PC-9 (cell line): Measurements from ENCODE around the gene TFPI2.

Experiments used
- EZH2 ChIP-seq: fragments of 200-600 bp; sonication (generic); IDR thresholded peaks from 2 replicates; pipeline ENCODE4 v1.8.0; 2017; ENCODE audit warnings: antibody characterized with exemption, low read depth
- TF ChIP-seq, protein P1 (sequence below): fragments of 200-600 bp; sonication (generic); conservative IDR thresholded peaks from 2 replicates; pipeline ENCODE4 v1.6.1; 2017; ENCODE audit warnings: mixed run types, antibody characterized with exemption, mild to moderate bottlenecking, moderate library complexity

DNA sequence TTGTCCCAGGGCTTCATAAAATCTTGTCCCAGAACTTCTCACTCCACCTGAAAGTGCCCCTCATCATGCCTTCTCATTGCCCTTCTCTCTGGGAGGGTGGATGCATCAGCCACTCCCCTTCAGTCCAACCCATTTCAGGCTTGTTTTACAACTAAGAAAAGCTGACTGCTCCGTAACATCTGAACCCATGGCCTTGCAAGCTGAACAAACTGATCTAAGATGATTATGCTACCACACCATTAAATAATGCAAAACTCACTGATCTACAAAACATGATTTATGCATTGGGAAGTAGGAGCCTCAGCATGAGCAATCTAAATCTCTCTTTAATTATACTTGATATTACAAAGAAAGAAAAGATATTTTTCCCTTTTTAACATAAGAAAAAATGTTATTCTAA is 34.8 kb downstream of the TFPI2 start:
- TF ChIP-seq EZH2 = no peak
- TF ChIP-seq, protein P1, sequence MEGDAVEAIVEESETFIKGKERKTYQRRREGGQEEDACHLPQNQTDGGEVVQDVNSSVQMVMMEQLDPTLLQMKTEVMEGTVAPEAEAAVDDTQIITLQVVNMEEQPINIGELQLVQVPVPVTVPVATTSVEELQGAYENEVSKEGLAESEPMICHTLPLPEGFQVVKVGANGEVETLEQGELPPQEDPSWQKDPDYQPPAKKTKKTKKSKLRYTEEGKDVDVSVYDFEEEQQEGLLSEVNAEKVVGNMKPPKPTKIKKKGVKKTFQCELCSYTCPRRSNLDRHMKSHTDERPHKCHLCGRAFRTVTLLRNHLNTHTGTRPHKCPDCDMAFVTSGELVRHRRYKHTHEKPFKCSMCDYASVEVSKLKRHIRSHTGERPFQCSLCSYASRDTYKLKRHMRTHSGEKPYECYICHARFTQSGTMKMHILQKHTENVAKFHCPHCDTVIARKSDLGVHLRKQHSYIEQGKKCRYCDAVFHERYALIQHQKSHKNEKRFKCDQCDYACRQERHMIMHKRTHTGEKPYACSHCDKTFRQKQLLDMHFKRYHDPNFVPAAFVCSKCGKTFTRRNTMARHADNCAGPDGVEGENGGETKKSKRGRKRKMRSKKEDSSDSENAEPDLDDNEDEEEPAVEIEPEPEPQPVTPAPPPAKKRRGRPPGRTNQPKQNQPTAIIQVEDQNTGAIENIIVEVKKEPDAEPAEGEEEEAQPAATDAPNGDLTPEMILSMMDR = no peak
